Measurements from ENCODE around the gene SIRT2.

SIRT2 gene

GRCh38 chr19:38852231-38853044, 47.0 kb downstream of the SIRT2 start (continued):
- TF ChIP-seq ZNF398 (tag by site-specific recombination; IDR thresholded peaks at IDR 0.05) (peak; percentile 8; the same call in 1 of the 2 replicates), PRDM10 (tag by site-specific recombination; IDR thresholded peaks at IDR 0.05) (peak; percentile 76), ZBTB26 (tag by site-specific recombination; optimal IDR thresholded peaks at IDR 0.05) (peak; percentile 41), ZNF629 (tag by site-specific recombination; IDR thresholded peaks at IDR 0.05) (peak; percentile 32; the same call in 1 of the 2 replicates), BCL11A (tag by site-specific recombination; IDR thresholded peaks at IDR 0.05; ENCODE audit: low read depth) (no peak), PATZ1 (tag by site-specific recombination; IDR thresholded peaks at IDR 0.05) (peak; percentile 83), ZSCAN5A (tag by site-specific recombination; IDR thresholded peaks at IDR 0.05) (no peak), ZXDB (tag by site-specific recombination; IDR thresholded peaks at IDR 0.05) (peak; percentile 34; the same call in 1 of the 2 replicates), ZNF670 (tag by site-specific recombination; IDR thresholded peaks at IDR 0.05; ENCODE audit: low read depth) (no peak), ZBTB20 (tag by site-specific recombination; IDR thresholded peaks at IDR 0.05) (no peak)
- TF ChIP-seq, protein P1, sequence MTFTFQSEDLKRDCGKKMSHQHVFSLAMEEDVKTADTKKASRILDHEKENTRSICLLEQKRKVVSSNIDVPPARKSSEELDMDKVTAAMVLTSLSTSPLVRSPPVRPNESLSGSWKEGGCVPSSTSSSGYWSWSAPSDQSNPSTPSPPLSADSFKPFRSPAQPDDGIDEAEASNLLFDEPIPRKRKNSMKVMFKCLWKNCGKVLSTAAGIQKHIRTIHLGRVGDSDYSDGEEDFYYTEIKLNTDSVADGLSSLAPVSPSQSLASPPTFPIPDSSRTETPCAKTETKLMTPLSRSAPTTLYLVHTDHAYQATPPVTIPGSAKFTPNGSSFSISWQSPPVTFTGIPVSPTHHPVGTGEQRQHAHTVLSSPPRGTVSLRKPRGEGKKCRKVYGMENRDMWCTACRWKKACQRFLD (tag by site-specific recombination; IDR thresholded peaks at IDR 0.05), result no peak
- TF ChIP-seq, protein P2, sequence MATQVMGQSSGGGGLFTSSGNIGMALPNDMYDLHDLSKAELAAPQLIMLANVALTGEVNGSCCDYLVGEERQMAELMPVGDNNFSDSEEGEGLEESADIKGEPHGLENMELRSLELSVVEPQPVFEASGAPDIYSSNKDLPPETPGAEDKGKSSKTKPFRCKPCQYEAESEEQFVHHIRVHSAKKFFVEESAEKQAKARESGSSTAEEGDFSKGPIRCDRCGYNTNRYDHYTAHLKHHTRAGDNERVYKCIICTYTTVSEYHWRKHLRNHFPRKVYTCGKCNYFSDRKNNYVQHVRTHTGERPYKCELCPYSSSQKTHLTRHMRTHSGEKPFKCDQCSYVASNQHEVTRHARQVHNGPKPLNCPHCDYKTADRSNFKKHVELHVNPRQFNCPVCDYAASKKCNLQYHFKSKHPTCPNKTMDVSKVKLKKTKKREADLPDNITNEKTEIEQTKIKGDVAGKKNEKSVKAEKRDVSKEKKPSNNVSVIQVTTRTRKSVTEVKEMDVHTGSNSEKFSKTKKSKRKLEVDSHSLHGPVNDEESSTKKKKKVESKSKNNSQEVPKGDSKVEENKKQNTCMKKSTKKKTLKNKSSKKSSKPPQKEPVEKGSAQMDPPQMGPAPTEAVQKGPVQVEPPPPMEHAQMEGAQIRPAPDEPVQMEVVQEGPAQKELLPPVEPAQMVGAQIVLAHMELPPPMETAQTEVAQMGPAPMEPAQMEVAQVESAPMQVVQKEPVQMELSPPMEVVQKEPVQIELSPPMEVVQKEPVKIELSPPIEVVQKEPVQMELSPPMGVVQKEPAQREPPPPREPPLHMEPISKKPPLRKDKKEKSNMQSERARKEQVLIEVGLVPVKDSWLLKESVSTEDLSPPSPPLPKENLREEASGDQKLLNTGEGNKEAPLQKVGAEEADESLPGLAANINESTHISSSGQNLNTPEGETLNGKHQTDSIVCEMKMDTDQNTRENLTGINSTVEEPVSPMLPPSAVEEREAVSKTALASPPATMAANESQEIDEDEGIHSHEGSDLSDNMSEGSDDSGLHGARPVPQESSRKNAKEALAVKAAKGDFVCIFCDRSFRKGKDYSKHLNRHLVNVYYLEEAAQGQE (tag by site-specific recombination; IDR thresholded peaks at IDR 0.05), result no peak
- TF ChIP-seq, protein P3, sequence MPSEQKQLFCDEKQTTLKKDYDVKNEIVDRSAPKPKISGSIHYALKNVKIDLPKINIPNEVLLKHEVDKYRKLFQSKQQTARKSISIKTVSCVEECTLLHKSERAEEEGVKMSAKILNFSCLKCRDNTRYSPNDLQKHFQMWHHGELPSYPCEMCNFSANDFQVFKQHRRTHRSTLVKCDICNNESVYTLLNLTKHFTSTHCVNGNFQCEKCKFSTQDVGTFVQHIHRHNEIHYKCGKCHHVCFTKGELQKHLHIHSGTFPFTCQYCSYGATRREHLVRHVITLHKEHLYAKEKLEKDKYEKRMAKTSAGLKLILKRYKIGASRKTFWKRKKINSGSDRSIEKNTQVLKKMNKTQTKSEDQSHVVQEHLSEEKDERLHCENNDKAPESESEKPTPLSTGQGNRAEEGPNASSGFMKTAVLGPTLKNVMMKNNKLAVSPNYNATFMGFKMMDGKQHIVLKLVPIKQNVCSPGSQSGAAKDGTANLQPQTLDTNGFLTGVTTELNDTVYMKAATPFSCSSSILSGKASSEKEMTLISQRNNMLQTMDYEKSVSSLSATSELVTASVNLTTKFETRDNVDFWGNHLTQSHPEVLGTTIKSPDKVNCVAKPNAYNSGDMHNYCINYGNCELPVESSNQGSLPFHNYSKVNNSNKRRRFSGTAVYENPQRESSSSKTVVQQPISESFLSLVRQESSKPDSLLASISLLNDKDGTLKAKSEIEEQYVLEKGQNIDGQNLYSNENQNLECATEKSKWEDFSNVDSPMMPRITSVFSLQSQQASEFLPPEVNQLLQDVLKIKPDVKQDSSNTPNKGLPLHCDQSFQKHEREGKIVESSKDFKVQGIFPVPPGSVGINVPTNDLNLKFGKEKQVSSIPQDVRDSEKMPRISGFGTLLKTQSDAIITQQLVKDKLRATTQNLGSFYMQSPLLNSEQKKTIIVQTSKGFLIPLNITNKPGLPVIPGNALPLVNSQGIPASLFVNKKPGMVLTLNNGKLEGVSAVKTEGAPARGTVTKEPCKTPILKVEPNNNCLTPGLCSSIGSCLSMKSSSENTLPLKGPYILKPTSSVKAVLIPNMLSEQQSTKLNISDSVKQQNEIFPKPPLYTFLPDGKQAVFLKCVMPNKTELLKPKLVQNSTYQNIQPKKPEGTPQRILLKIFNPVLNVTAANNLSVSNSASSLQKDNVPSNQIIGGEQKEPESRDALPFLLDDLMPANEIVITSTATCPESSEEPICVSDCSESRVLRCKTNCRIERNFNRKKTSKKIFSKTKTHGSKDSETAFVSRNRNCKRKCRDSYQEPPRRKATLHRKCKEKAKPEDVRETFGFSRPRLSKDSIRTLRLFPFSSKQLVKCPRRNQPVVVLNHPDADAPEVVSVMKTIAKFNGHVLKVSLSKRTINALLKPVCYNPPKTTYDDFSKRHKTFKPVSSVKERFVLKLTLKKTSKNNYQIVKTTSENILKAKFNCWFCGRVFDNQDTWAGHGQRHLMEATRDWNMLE (tag by site-specific recombination; conservative IDR thresholded peaks at IDR 0.05; ENCODE audit: low read depth), result no peak
- TF ChIP-seq, protein P4, sequence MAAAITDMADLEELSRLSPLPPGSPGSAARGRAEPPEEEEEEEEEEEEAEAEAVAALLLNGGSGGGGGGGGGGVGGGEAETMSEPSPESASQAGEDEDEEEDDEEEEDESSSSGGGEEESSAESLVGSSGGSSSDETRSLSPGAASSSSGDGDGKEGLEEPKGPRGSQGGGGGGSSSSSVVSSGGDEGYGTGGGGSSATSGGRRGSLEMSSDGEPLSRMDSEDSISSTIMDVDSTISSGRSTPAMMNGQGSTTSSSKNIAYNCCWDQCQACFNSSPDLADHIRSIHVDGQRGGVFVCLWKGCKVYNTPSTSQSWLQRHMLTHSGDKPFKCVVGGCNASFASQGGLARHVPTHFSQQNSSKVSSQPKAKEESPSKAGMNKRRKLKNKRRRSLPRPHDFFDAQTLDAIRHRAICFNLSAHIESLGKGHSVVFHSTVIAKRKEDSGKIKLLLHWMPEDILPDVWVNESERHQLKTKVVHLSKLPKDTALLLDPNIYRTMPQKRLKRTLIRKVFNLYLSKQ (tag by site-specific recombination; IDR thresholded peaks at IDR 0.05; ENCODE audit: borderline replicate concordance), result no peak
